ENCODE results near the gene ANXA1.

ANXA1 gene

DNA sequence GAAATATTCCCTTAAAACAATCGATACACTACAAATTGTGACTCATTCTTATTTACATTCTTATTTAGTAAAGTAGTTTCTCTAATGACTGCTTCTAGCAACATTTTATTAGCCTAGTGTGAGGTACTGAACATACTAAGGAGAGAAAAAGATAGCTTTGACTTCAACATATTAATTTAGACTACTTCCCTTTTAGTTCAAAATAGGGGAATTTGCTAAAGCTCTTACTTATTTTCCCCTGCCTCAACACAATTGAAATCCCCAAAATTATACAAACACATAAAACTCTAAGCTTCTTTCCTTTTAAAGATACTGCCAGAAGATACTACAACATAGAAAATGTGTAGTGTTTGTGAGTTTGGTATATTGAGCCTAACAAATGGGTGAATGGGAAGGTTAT, 55.2 kb downstream of the ANXA1 start:
- DNase-seq: no peak

DNA sequence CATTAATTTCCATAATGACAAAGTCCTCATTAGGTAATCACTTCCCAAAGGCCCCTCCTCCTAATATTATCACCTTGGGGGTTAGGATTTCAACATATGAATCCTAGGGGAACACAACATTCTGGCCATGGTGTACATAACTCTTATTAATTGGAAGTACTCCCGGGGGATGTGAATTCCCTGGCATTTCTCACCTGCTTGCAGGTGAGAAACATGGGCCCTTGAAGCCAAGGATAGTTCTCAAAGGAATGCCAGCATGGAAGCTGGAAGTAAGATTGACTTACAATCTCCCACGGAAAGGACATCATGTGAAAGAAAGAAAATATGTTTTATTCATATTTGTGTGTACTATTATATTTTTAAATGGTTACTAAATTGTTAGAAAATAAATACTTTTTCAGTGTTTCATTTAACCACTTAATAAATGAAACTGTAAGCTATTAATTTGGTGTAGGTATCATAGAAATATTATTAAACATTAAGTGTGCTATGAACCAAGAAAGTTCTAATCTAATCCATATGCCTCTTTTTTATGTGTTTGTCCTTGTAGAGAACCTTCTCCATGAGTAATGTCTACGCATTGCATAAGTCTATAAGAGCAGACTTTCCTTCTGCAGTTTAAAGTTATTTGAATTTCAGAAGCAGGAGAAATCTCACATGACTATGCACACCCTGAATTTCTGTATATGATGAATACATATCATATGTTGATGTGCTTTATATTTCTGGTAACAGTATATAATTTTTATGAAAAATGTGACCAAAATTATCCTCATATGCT, 59.4 kb downstream of the ANXA1 start:
- DNase-seq: no peak

DNA sequence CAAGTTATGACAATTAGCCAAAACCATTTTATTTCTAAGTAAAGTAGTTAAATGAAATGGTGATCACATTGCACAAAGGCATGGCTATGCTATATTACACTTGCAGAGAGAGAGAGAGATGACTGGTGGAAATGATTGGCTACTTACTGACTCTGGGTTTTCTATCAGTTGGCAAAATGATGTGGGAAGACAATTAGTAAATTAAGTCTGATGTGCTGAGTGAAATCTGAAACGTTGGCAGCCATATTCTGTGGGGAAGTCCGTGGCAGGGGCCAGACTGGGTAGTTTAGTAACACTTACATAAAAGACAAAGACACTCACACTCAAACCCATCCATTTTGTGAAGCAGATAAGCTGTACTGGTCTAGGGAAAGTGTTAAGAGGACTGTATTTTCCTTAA, 61.6 kb downstream of the ANXA1 start:
- no peak for DNase-seq

DNA sequence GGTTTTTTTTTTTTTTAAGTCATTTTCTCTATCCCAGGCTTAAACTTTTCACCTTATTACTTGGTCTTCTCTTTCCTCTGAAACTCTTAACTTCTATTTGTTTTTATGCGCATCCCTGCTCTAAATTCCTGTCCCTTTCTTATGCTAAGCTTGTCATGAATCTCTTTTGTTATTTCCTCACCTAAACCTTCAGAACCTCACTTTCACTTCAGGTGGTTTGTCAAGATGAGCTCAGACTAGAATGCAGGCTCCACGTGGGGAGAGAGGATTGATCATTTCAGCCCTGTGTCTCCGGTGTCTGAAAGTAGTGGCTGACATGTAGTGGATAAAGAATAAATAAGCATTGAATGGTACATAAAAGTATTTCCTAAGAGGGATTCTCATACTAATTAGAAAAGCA, 63.6 kb downstream of the ANXA1 start:
- DNase-seq: no peak

DNA sequence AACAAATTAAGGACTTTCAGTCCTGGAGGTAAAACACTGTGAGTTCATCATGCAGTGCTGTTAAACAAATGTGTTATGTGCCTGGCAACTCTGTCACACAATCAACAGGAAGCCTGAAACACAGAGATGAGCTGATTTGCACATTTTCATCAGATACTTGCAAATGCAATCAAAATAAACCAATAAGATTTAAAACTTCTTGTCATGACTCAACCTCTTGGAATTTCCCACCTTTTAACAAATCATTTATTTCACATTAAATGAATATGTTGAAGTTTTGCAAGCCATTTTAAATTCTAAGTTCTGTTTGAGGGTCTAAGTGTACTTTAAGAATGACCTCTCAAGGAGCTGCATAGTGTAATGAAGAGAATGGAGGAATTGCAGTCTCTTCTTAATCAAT, 64.4 kb downstream of the ANXA1 start:
- no peak for DNase-seq

Measured in hypothalamus (tissue), 51 donors.